Measurements from ENCODE around the gene PKP2.

GRCh38 chr12:32907898-32908476, 11.4 kb upstream of the PKP2 start:
- TF ChIP-seq EP300 (IDR thresholded peaks at IDR 0.05) (no peak), CTCF (IDR thresholded peaks at IDR 0.05) (no peak), POLR2AphosphoS5 (IDR thresholded peaks at IDR 0.05) (no peak)
